GM19035 (cell line): Measurements from ENCODE around the gene TMEM179.

Source experiments
- ATAC-seq: cut with Tn5 transposase; IDR thresholded peaks from one replicate; pipeline ENCODE4 v1.9.1; 2021; ENCODE audit not compliant: unreplicated experiment

TMEM179 gene

GRCh38 chr14:104573930-104574329 lies 30.6 kb downstream of the TMEM179 start:
- ATAC-seq: no peak

GRCh38 chr14:104572668-104573067 lies 31.9 kb downstream of the TMEM179 start:
- ATAC-seq: no peak

GRCh38 chr14:104572024-104572626 lies 32.4 kb downstream of the TMEM179 start:
- no peak for ATAC-seq

GRCh38 chr14:104571246-104571645 lies 33.3 kb downstream of the TMEM179 start:
- no peak for ATAC-seq

GRCh38 chr14:104569435-104569834 lies 35.1 kb downstream of the TMEM179 start:
- ATAC-seq: no peak

- ATAC-seq: no peak
Measured at GRCh38 chr14:104568620-104569019, 36.0 kb downstream of the TMEM179 start.

GRCh38 chr14:104567957-104568225 lies 36.7 kb downstream of the TMEM179 start:
- no peak for ATAC-seq

GRCh38 chr14:104567141-104567956 lies 37.2 kb downstream of the TMEM179 start:
- no peak for ATAC-seq

GRCh38 chr14:104564744-104565679 lies 39.6 kb downstream of the TMEM179 start:
- no peak for ATAC-seq

- ATAC-seq: no peak
Measured at GRCh38 chr14:104563742-104564615, 40.6 kb downstream of the TMEM179 start.

GRCh38 chr14:104563191-104563741 lies 41.3 kb downstream of the TMEM179 start:
- no peak for ATAC-seq

- no peak for ATAC-seq
Measured at GRCh38 chr14:104562606-104563005, 42.0 kb downstream of the TMEM179 start.

- no peak for ATAC-seq
Measured at GRCh38 chr14:104561632-104562495, 42.7 kb downstream of the TMEM179 start.

GRCh38 chr14:104561124-104561557 lies 43.4 kb downstream of the TMEM179 start:
- no peak for ATAC-seq

GRCh38 chr14:104560586-104560945 lies 44.0 kb downstream of the TMEM179 start:
- ATAC-seq: no peak

GRCh38 chr14:104559804-104560585 lies 44.6 kb downstream of the TMEM179 start:
- no peak for ATAC-seq

GRCh38 chr14:104559028-104559803 lies 45.4 kb downstream of the TMEM179 start:
- ATAC-seq: no peak
